GM12878 (cell line): Measurements from ENCODE around the gene CCNY. TPM values are rescaled to one million over a fixed set of nuclear protein-coding genes. Genes with fewer than 3 reads are reported as not detected.

Source experiments
- ATAC-seq: fragments of 200-7000 bp; cut with Tn5 transposase; 3 replicates; pipeline ENCODE4 v1.9.1; 2020; ENCODE audit warnings: mild to moderate bottlenecking, moderate library complexity
- BruUV-seq: library from RNA; stranded (reverse); fragments of 400-500 nt; replicated peaks from 2 replicates; lab custom pipeline; 2021; lab: Mats Ljungman, UMichigan
- CTCF ChIA-PET: fragments of 300-600 bp; sonication (Branson Sonifier 250); formaldehyde crosslinking; extraction: SDS; loops from one replicate; lab custom pipeline; 2021; ENCODE audit warnings: inconsistent platforms; lab: Yijun Ruan, JAX
- POLR2A ChIA-PET: fragments of 350-600 bp; formaldehyde crosslinking; extraction: SDS; loops from one replicate; lab custom pipeline; 2021; ENCODE audit warnings: inconsistent platforms; lab: Charles Lee
- RAD21 ChIA-PET: fragments of 300-600 bp; sonication (Branson Sonifier 250); formaldehyde crosslinking; loops from one replicate; lab custom pipeline; 2023; ENCODE audit warnings: antibody characterized with exemption; ENCODE audit not compliant: unreplicated experiment; lab: Charles Lee
- SMC1A ChIA-PET: fragments of 300-600 bp; sonication (Branson Sonifier 250); formaldehyde crosslinking; loops from one replicate; lab custom pipeline; 2023; ENCODE audit not compliant: unreplicated experiment, uncharacterized antibody; lab: Charles Lee
- DNase-seq: peaks from one replicate; pipeline ENCODE4 v3.0.0-alpha.2; 2011; ENCODE audit warnings: low read depth, low spot score
- FAIRE-seq: peaks from 3 replicates; lab custom pipeline; 2011; peaks lifted over from hg19 to GRCh38; lab: Jason Lieb, UNC
- H2AFZ ChIP-seq: 2 replicates; pipeline ENCODE4 v1.6.0; 2011; ENCODE audit warnings: low read depth, low read length, control low read depth; ENCODE audit not compliant: control insufficient read depth
- H3K27ac ChIP-seq: 2 replicates; pipeline ENCODE4 v1.5.1; 2011; ENCODE audit warnings: control low read depth; ENCODE audit not compliant: control insufficient read depth, insufficient read depth
- H3K27me3 ChIP-seq, 2 experiments: replicated peaks in 1 of 2; 2 replicates each; pipeline versions ENCODE4 v1.6.0 to v1.6.1; 2011; ENCODE audit warnings: low read length in 1 of 2; ENCODE audit not compliant: control insufficient read depth in 2 of 2, insufficient read depth in 2 of 2
- H3K36me3 ChIP-seq, 2 experiments: 2 replicates each; pipeline ENCODE4 v1.5.1; 2011; ENCODE audit warnings: low read length in 1 of 2; ENCODE audit not compliant: control insufficient read depth in 2 of 2, insufficient read depth in 2 of 2
- H3K4me1 ChIP-seq: 2 replicates; pipeline ENCODE4 v1.6.1; 2011; ENCODE audit warnings: mild to moderate bottlenecking, low read length, moderate library complexity, mixed read lengths; ENCODE audit not compliant: control insufficient read depth, insufficient read depth
- H3K4me2 ChIP-seq: 2 replicates; pipeline ENCODE4 v1.6.0; 2011; ENCODE audit warnings: control low read depth; ENCODE audit not compliant: control insufficient read depth, insufficient read depth
- H3K4me3 ChIP-seq: fragments of 200-600 bp; sonication (generic); 2 replicates; pipeline ENCODE4 v1.5.1; 2016
- H3K79me2 ChIP-seq: 2 replicates; pipeline ENCODE4 v1.6.0; 2011; ENCODE audit warnings: low read length; ENCODE audit not compliant: control insufficient read depth, insufficient read depth
- H3K9ac ChIP-seq: 2 replicates; pipeline ENCODE4 v1.8.0; 2011; ENCODE audit warnings: low read length, control low read depth, mixed read lengths; ENCODE audit not compliant: control insufficient read depth, insufficient read depth
- H3K9me3 ChIP-seq: replicated peaks from 3 replicates; pipeline ENCODE4 v1.5.1; 2011; ENCODE audit warnings: mild to moderate bottlenecking, low read length; ENCODE audit not compliant: control insufficient read depth, insufficient read depth
- H4K20me1 ChIP-seq: 2 replicates; pipeline ENCODE4 v1.6.0; 2011; ENCODE audit not compliant: control insufficient read depth, insufficient read depth
- CHD4 ChIP-seq: fragments of 200-600 bp; sonication (generic); IDR thresholded peaks from 2 replicates; pipeline ENCODE4 v1.6.1; 2016; ENCODE audit warnings: mild to moderate bottlenecking
- ESRRA ChIP-seq: IDR thresholded peaks from 2 replicates; pipeline ENCODE4 v1.6.1; 2012; ENCODE audit warnings: mild to moderate bottlenecking, low read length, improper control_type of control experiment
- ETV6 ChIP-seq, 2 experiments: fragments of 450-650 bp in 1 of 2; IDR thresholded peaks in 1 of 2; conservative IDR thresholded peaks in 1 of 2; 2 replicates each; pipeline ENCODE4 v1.6.1; 2014; ENCODE audit warnings: antibody characterized with exemption in 1 of 2, borderline replicate concordance in 1 of 2, low read depth in 1 of 2, mild to moderate bottlenecking in 1 of 2, moderate library complexity in 1 of 2
- FOXM1 ChIP-seq: IDR thresholded peaks from 2 replicates; pipeline ENCODE4 v1.6.1; 2012; ENCODE audit warnings: low read depth, mild to moderate bottlenecking, inconsistent platforms, low read length, moderate library complexity
- IRF5 ChIP-seq: fragments of 450-650 bp; IDR thresholded peaks from 2 replicates; pipeline ENCODE4 v1.6.1; 2017; ENCODE audit warnings: borderline replicate concordance
- KLF5 ChIP-seq: fragments of 450-650 bp; IDR thresholded peaks from 2 replicates; pipeline ENCODE4 v1.6.1; 2014; ENCODE audit warnings: mild to moderate bottlenecking; ENCODE audit not compliant: partially characterized antibody
- NR2C1 ChIP-seq: fragments of 450-650 bp; IDR thresholded peaks from 2 replicates; pipeline ENCODE4 v1.6.1; 2017; ENCODE audit warnings: antibody characterized with exemption, mild to moderate bottlenecking, moderate library complexity
- PML ChIP-seq: IDR thresholded peaks from 2 replicates; pipeline ENCODE4 v1.6.1; 2012; ENCODE audit warnings: low read length, inconsistent platforms
- REST ChIP-seq: IDR thresholded peaks from 2 replicates; pipeline ENCODE4 v1.6.1; 2012; ENCODE audit warnings: mild to moderate bottlenecking, low read depth, low read length
- SREBF1 ChIP-seq: IDR thresholded peaks from 2 replicates; pipeline ENCODE4 v1.6.1; 2012; ENCODE audit warnings: mild to moderate bottlenecking, low read length
- TARDBP ChIP-seq: IDR thresholded peaks from 2 replicates; pipeline ENCODE4 v1.6.1; 2016; ENCODE audit warnings: borderline replicate concordance
- TBL1XR1 ChIP-seq: IDR thresholded peaks from 2 replicates; pipeline ENCODE4 v1.6.1; 2012; ENCODE audit warnings: low read depth, low read length, improper control_type of control experiment
- ZSCAN29 ChIP-seq: fragments of 450-650 bp; IDR thresholded peaks from 2 replicates; pipeline ENCODE4 v1.6.1; 2017; ENCODE audit warnings: mild to moderate bottlenecking, moderate library complexity
- WGBS: methylation state at CpG from one replicate; pipeline ENCODE4 v1.1.6; 2016; ENCODE audit warnings: low lambda C conversion rate; ENCODE audit not compliant: insufficient replicate concordance, insufficient coverage; ENCODE audit errors: missing lambda C conversion rate; 5-methylcytosine and 5-hydroxymethylcytosine counted together
- in situ Hi-C: fragments of 300-500 bp; cut with MboI; formaldehyde crosslinking; loops from 9 replicates; pipeline ENCODE4 v1.14.3; 2018; ENCODE audit warnings: mixed read lengths
- intact Hi-C: fragments of 100-400 bp; cut with micrococcal nuclease; formaldehyde crosslinking; loops from one replicate; pipeline ENCODE4 v1.14.2; 2022; ENCODE audit not compliant: unreplicated experiment
- polyA plus RNA-seq, 11 experiments: library from polyadenylated mRNA; depleted of rRNA in 4 of 11; unstranded in 6 of 11; stranded (reverse) in 5 of 11; fragments of >200 nt; fragmentation: Nextera tagmentation in 4 of 11; fragmentation: Illumina TruSeq in 1 of 11; extraction: Ambion mirVana in 4 of 11; extraction: Trizol in 1 of 11; gene quantifications; 1 replicate in 1 of 11; 2 replicates in 10 of 11; pipeline versions ENCODE4 v1.2.1 to v1.2.3, GENCODE V29; 2011 to 2016; ENCODE audit warnings: inconsistent platforms in 2 of 11, missing spikeins in 2 of 11, low read depth in 1 of 11
- total RNA-seq, 4 experiments: library from RNA; depleted of rRNA in 3 of 4; stranded (reverse); fragments of >200 nt in 3 of 4; fragmentation: Illumina TruSeq in 1 of 4; extraction: Trizol in 1 of 4; gene quantifications; 2 replicates each; pipeline versions ENCODE4 v1.2.1 to v1.2.3, GENCODE V29; 2013 to 2021

CCNY gene
- total and polyA plus RNA-seq, 10 of the 15 experiments (the other 5 are each of a cell fraction or from before 2014, with no cell fraction given) = 3.6 to 50.0 (median 26.1) TPM

- Histone ChIP-seq H3K9me3 (no peaks in the 10 kb centered on the region), H3K9ac (no peak overlapping the region), H3K27ac (no peak overlapping the region), H3K27me3 (no peaks in the 10 kb centered on the region), H4K20me1 (no peaks in the 10 kb centered on the region), H3K36me3 (no peaks in the 10 kb centered on the region; a peak in 1 of 4 replicates), H3K4me2 (no peak overlapping the region), H3K79me2 (no peaks in the 10 kb centered on the region; the same call in 1 of the 2 replicates)
- POLR2A ChIA-PET = no interaction called here
- DNase-seq = no peak
- WGBS = 85% methylated on average over 5 of the region's 5 CpGs
- BruUV-seq = no TSS peak
- SMC1A ChIA-PET = no interaction called here
- intact Hi-C loops = no loop called here
- ATAC-seq = no peak
- RAD21 ChIA-PET = no interaction called here
- in situ Hi-C loops = no loop called here
- TF ChIP-seq TBL1XR1 = no peak
- TF ChIP-seq IRF5 = no peak
- no peak for TF ChIP-seq KLF5
- no peak for TF ChIP-seq ZSCAN29
- no peak for TF ChIP-seq NR2C1
- no peak for TF ChIP-seq ETV6 (conservative IDR thresholded peaks at IDR 0.05 in 1 of 2, IDR thresholded peaks at IDR 0.05 in 1 of 2; ENCODE audit: borderline replicate concordance in 1 of 2, low read depth in 1 of 2)
- no peak for TF ChIP-seq ESRRA
- TF ChIP-seq PML = no peak
- no peak for TF ChIP-seq CHD4
- no peak for TF ChIP-seq FOXM1
- no peak for TF ChIP-seq TARDBP
- TF ChIP-seq REST = no peak
- no peak for TF ChIP-seq SREBF1
- TF ChIP-seq, all 136 proteins: peak for 0
- Histone ChIP-seq H2AFZ (no peak overlapping the region), H3K4me1 (no peaks in the 10 kb centered on the region), H3K4me3 (no peak overlapping the region)
- CTCF ChIA-PET = no interaction called here
- no peak for FAIRE-seq
These were observed 85.4 kb downstream of the CCNY start for GRCh38 chr10:35421553-35422178.
